Ectodermal cell (in vitro differentiated cells): ENCODE measurements around the gene MRPS18A.
"Not testable (repeated sequence)": the region's sequence is repeated elsewhere in the genome, so short reads cannot be mapped to it uniquely, and the experiment has no call there.

Experiments used
- H3K27ac ChIP-seq: 2 replicates; pipeline ENCODE4 v1.7.0; 2013; ENCODE audit warnings: mild to moderate bottlenecking, low read depth, low read length; ENCODE audit not compliant: insufficient read depth, poor library complexity, severe bottlenecking
- H3K27me3 ChIP-seq: 2 replicates; pipeline ENCODE4 v1.7.0; 2013; ENCODE audit warnings: mild to moderate bottlenecking, low read length; ENCODE audit not compliant: insufficient read depth, control insufficient read depth, poor library complexity, severe bottlenecking
- H3K36me3 ChIP-seq: one replicate; pipeline ENCODE4 v1.7.0; 2013; ENCODE audit warnings: low read length; ENCODE audit not compliant: control insufficient read depth, insufficient read depth
- H3K4me1 ChIP-seq: one replicate; pipeline ENCODE4 v1.7.0; 2013; ENCODE audit warnings: low read length; ENCODE audit not compliant: control insufficient read depth, insufficient read depth
- H3K4me3 ChIP-seq: 2 replicates; pipeline ENCODE4 v1.7.0; 2013; ENCODE audit warnings: low read depth, low read length, control low read depth; ENCODE audit not compliant: insufficient read depth
- H3K9me3 ChIP-seq: 2 replicates; pipeline ENCODE4 v1.7.0; 2013; ENCODE audit warnings: mild to moderate bottlenecking, low read length, moderate library complexity; ENCODE audit not compliant: control insufficient read depth
- WGBS, 2 experiments: methylation state at CpG; one replicate each; pipeline ENCODE4 v1.1.7; 2013; ENCODE audit warnings: missing lambda C conversion rate in 2 of 2; 5-methylcytosine and 5-hydroxymethylcytosine counted together

Gene MRPS18A

GRCh38 chr6:43636308-43636659 lies 51.3 kb downstream of the MRPS18A start:
- Histone ChIP-seq H3K4me1 (peaks cover 6% of the 10 kb centered on the region), H3K27ac (no peak overlapping the region), H3K9me3 (no peaks in the 10 kb centered on the region), H3K4me3 (peak overlapping the region; percentile 87), H3K36me3 (peaks cover 17% of the 10 kb centered on the region), H3K27me3 (no peaks in the 10 kb centered on the region)
- 46 to 52% methylated on average over 7 of the region's 7 CpGs for WGBS, 2 experiments

- H3K27ac ChIP-seq, result no peak within 1 kb of the TSS
- H3K36me3 ChIP-seq, result peaks cover 16% of the 10 kb centered on the region
- H3K9me3 ChIP-seq, result no peaks in the 10 kb centered on the region
- WGBS, 2 experiments, result 7% methylated on average over 48 of the region's 48 CpGs
- H3K4me1 ChIP-seq, result peaks cover 6% of the 10 kb centered on the region
- H3K4me3 ChIP-seq, result peak within 1 kb of the TSS; percentile 87
- H3K27me3 ChIP-seq, result no peaks in the 10 kb centered on the region
Measured at GRCh38 chr6:43635387-43636307, 51.9 kb downstream of the MRPS18A start, which contains the start of gene MAD2L1BP. MAD2L1BP (plus strand) TSS chr6:43635840; CDS start chr6:43635876, 36 bp downstream.

GRCh38 chr6:43634702-43635303 lies 52.8 kb downstream of the MRPS18A start:
- 93 to 95% methylated on average over 9 of the region's 9 CpGs for whole genome bisulfite sequencing, 2 experiments

GRCh38 chr6:43633002-43633401 lies 54.6 kb downstream of the MRPS18A start:
- not testable (repeated sequence) for H3K36me3 ChIP-seq, H3K4me1 ChIP-seq, H3K4me3 ChIP-seq, H3K27me3 ChIP-seq, H3K27ac ChIP-seq, H3K9me3 ChIP-seq
- WGBS, 2 experiments, result 91 to 95% methylated on average over 7 of the region's 7 CpGs

More at GRCh38 chr6:43634702-43635303, 52.8 kb downstream of the MRPS18A start:
- Histone ChIP-seq H3K27ac (no peak overlapping the region), H3K4me3 (no peak overlapping the region), H3K4me1 (peaks cover 6% of the 10 kb centered on the region), H3K27me3 (no peaks in the 10 kb centered on the region), H3K36me3 (peaks cover 7% of the 10 kb centered on the region), H3K9me3 (no peaks in the 10 kb centered on the region)

- Histone ChIP-seq H3K36me3 (peaks cover 3% of the 10 kb centered on the region), H3K4me1 (peaks cover 6% of the 10 kb centered on the region), H3K27ac (no peak overlapping the region), H3K9me3 (no peaks in the 10 kb centered on the region), H3K27me3 (no peaks in the 10 kb centered on the region), H3K4me3 (no peak overlapping the region)
- WGBS, 2 experiments, result 96 to 100% methylated on average over 1 of the region's 1 CpG
Measured at GRCh38 chr6:43630980-43631619, 56.5 kb downstream of the MRPS18A start.

- peak overlapping the region; percentile 93 for H3K4me3 ChIP-seq
- H3K36me3 ChIP-seq, result peaks cover 16% of the 10 kb centered on the region
- 0% methylated on average over 41 of the region's 41 CpGs for WGBS, 2 experiments
- H3K4me1 ChIP-seq, result peaks cover 6% of the 10 kb centered on the region
- no peaks in the 10 kb centered on the region for H3K27me3 ChIP-seq
- H3K9me3 ChIP-seq, result no peaks in the 10 kb centered on the region
- peak overlapping the region; percentile 97 for H3K27ac ChIP-seq
Measured at GRCh38 chr6:43629505-43630300, 57.9 kb downstream of the MRPS18A start.

GRCh38 chr6:43629104-43629504 lies 58.5 kb downstream of the MRPS18A start, which contains the start of gene GTPBP2:
GTPBP2 (minus strand) TSS chr6:43629264; CDS start chr6:43629162, 102 bp downstream.
- peaks cover 22% of the 10 kb centered on the region for H3K36me3 ChIP-seq

GRCh38 chr6:43628393-43629103 lies 59.0 kb downstream of the MRPS18A start:
- WGBS, 2 experiments, result 12 to 14% methylated on average over 25 of the region's 25 CpGs
- H3K9me3 ChIP-seq, result no peaks in the 10 kb centered on the region
- H3K4me1 ChIP-seq, result peaks cover 6% of the 10 kb centered on the region
- peak overlapping the region; percentile 93 for H3K4me3 ChIP-seq
- no peaks in the 10 kb centered on the region for H3K27me3 ChIP-seq
- H3K36me3 ChIP-seq, result peaks cover 28% of the 10 kb centered on the region
- peak overlapping the region; percentile 69 for H3K27ac ChIP-seq

More at GRCh38 chr6:43629104-43629504, 58.5 kb downstream of the MRPS18A start, which contains the start of gene GTPBP2:
- Histone ChIP-seq H3K27ac (peak within 1 kb of the TSS; percentile 97), H3K4me1 (peaks cover 6% of the 10 kb centered on the region), H3K4me3 (peak within 1 kb of the TSS; percentile 93), H3K27me3 (no peaks in the 10 kb centered on the region), H3K9me3 (no peaks in the 10 kb centered on the region)
- 0% methylated on average over 46 of the region's 46 CpGs for WGBS, 2 experiments
